Measurements from ENCODE around the gene NDUFA11.

DNA sequence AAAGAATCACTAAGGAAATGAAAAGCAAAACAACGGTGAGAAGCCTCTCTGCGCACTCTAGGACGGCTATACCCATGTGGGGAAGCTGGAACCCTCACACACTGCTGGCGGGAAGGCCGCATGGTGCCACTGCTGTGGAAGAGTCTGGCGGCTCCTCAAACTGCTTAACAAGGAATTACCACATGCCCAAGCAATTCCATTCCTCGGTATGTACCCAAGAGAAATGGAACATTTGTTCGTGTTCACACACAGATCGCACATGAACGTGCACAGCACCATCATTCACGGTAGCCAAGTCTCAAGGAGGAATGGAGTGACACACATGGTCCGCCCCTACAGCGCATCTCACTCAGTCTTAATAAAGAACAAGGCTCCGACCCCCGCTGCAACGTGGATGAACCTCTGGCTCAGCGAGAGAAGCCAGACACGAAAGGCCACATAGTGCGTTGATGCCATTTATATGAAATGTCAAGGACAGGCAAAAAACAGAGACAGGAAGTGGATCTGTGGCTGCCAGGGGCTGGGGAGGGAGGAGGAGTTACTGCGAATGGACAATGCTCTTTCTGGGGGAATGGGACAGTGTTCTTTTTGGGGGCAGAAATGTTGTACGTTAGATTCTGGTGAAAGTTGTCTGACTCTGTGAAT, 18.0 kb upstream of the NDUFA11 start:
- no peak for TF ChIP-seq RAD51 (IDR thresholded peaks at IDR 0.05; ENCODE audit: borderline replicate concordance)
- TF ChIP-seq MLXIP (CRISPR knock-in tag; IDR thresholded peaks at IDR 0.05; ENCODE audit: borderline replicate concordance): no peak
- TF ChIP-seq, protein P1, sequence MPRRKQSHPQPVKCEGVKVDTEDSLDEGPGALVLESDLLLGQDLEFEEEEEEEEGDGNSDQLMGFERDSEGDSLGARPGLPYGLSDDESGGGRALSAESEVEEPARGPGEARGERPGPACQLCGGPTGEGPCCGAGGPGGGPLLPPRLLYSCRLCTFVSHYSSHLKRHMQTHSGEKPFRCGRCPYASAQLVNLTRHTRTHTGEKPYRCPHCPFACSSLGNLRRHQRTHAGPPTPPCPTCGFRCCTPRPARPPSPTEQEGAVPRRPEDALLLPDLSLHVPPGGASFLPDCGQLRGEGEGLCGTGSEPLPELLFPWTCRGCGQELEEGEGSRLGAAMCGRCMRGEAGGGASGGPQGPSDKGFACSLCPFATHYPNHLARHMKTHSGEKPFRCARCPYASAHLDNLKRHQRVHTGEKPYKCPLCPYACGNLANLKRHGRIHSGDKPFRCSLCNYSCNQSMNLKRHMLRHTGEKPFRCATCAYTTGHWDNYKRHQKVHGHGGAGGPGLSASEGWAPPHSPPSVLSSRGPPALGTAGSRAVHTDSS (CRISPR knock-in tag; conservative IDR thresholded peaks at IDR 0.05): no peak
- no peak for TF ChIP-seq PREB (CRISPR knock-in tag; IDR thresholded peaks at IDR 0.05)
- TF ChIP-seq, protein P2, sequence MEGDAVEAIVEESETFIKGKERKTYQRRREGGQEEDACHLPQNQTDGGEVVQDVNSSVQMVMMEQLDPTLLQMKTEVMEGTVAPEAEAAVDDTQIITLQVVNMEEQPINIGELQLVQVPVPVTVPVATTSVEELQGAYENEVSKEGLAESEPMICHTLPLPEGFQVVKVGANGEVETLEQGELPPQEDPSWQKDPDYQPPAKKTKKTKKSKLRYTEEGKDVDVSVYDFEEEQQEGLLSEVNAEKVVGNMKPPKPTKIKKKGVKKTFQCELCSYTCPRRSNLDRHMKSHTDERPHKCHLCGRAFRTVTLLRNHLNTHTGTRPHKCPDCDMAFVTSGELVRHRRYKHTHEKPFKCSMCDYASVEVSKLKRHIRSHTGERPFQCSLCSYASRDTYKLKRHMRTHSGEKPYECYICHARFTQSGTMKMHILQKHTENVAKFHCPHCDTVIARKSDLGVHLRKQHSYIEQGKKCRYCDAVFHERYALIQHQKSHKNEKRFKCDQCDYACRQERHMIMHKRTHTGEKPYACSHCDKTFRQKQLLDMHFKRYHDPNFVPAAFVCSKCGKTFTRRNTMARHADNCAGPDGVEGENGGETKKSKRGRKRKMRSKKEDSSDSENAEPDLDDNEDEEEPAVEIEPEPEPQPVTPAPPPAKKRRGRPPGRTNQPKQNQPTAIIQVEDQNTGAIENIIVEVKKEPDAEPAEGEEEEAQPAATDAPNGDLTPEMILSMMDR (CRISPR knock-in tag; IDR thresholded peaks at IDR 0.05): no peak
- no peak for TF ChIP-seq SOX6 (IDR thresholded peaks at IDR 0.05)
- TF ChIP-seq SOX6 (CRISPR knock-in tag; IDR thresholded peaks at IDR 0.05): no peak
- no peak for TF ChIP-seq POLR2A (IDR thresholded peaks at IDR 0.05; ENCODE audit: insufficient read depth in 1 of 2, low read depth in 2 of 2, low read length in 2 of 2)
- TF ChIP-seq, protein P3, sequence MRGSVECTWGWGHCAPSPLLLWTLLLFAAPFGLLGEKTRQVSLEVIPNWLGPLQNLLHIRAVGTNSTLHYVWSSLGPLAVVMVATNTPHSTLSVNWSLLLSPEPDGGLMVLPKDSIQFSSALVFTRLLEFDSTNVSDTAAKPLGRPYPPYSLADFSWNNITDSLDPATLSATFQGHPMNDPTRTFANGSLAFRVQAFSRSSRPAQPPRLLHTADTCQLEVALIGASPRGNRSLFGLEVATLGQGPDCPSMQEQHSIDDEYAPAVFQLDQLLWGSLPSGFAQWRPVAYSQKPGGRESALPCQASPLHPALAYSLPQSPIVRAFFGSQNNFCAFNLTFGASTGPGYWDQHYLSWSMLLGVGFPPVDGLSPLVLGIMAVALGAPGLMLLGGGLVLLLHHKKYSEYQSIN (CRISPR knock-in tag; IDR thresholded peaks at IDR 0.05; ENCODE audit: borderline replicate concordance): no peak
- no peak for TF ChIP-seq FOXK2 (IDR thresholded peaks at IDR 0.05)
- TF ChIP-seq EZH2 (conservative IDR thresholded peaks at IDR 0.05; ENCODE audit: low read depth, low read length): no peak
- TF ChIP-seq ZNF674 (CRISPR knock-in tag; IDR thresholded peaks at IDR 0.05; ENCODE audit: low read depth): no peak
